ENCODE results near the gene SLC26A4.

GRCh38 chr7:107684947-107685463 is 24.4 kb downstream of the SLC26A4 start:
- TF ChIP-seq CTCF (IDR thresholded peaks at IDR 0.05) (no peak), POLR2A (IDR thresholded peaks at IDR 0.05) (no peak)
